ENCODE measurements around the gene LGR5. TPM values are rescaled to one million over a fixed set of nuclear protein-coding genes. Genes with fewer than 3 reads are reported as not detected.

The LGR5 gene
- total RNA-seq, 4 donors from 2014 or later: 8.7 to 40.1 (median 24.3) TPM

DNA sequence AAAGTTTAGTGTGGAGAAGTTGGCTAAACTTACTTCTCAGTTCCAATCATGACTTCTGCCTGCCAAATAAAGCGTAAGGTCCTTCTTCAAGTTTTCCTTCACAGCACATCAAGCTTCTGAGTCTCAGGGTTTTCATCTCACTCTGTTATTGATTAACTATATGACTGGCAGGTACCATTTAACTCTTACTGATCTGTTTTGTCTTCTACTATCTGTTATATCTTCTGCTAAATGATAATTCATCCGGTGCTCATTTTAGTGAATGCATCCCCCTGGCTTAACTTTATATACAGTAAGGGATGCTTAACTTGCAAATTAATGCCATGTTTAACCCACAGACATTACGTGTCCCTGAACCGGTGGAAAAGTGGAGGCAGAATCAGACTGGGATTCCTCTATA lies 20.7 kb downstream of the LGR5 start:
- intact Hi-C loops (cut with DNase I; ENCODE audit: low total_unique reads): no loop called here
- Histone ChIP-seq H3K4me1 (peaks cover 0 to 11% of the 10 kb centered on the region in 2 donors), H3K27ac (no peak overlapping the region), H3K27me3 (no peaks in the 10 kb centered on the region), H3K4me3 (no peak overlapping the region), H3K9me3 (no peaks in the 10 kb centered on the region), H3K36me3 (peaks cover 0 to 9% of the 10 kb centered on the region in 2 donors)
- DNase-seq: no peak
- no peak for TF ChIP-seq POLR2A (IDR thresholded peaks at IDR 0.05)
- TF ChIP-seq, protein P1, sequence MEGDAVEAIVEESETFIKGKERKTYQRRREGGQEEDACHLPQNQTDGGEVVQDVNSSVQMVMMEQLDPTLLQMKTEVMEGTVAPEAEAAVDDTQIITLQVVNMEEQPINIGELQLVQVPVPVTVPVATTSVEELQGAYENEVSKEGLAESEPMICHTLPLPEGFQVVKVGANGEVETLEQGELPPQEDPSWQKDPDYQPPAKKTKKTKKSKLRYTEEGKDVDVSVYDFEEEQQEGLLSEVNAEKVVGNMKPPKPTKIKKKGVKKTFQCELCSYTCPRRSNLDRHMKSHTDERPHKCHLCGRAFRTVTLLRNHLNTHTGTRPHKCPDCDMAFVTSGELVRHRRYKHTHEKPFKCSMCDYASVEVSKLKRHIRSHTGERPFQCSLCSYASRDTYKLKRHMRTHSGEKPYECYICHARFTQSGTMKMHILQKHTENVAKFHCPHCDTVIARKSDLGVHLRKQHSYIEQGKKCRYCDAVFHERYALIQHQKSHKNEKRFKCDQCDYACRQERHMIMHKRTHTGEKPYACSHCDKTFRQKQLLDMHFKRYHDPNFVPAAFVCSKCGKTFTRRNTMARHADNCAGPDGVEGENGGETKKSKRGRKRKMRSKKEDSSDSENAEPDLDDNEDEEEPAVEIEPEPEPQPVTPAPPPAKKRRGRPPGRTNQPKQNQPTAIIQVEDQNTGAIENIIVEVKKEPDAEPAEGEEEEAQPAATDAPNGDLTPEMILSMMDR (IDR thresholded peaks at IDR 0.05 in 4 of 5, conservative IDR thresholded peaks at IDR 0.05 in 1 of 5): no peak
- in situ Hi-C loops (cut with MboI; ENCODE audit: low sequenced_read_pairs in 4 of 4): no loop called here
- no peak for ATAC-seq

GRCh38 chr12:71460850-71461609 lies 21.4 kb downstream of the LGR5 start:
- Histone ChIP-seq H3K4me3 (no peak overlapping the region), H3K9me3 (no peaks in the 10 kb centered on the region), H3K36me3 (peaks cover 0 to 9% of the 10 kb centered on the region in 2 donors), H3K27me3 (no peaks in the 10 kb centered on the region), H3K27ac (no peak overlapping the region), H3K4me1 (peaks cover 0 to 10% of the 10 kb centered on the region in 2 donors)
- intact Hi-C loops (cut with DNase I; ENCODE audit: low total_unique reads): no loop called here
- in situ Hi-C loops (cut with MboI; ENCODE audit: low sequenced_read_pairs in 4 of 4): no loop called here
- DNase-seq (no peak), ATAC-seq (no peak)
- TF ChIP-seq POLR2A (IDR thresholded peaks at IDR 0.05): no peak
- TF ChIP-seq, protein P1 (IDR thresholded peaks at IDR 0.05 in 4 of 5, conservative IDR thresholded peaks at IDR 0.05 in 1 of 5): no peak

DNA sequence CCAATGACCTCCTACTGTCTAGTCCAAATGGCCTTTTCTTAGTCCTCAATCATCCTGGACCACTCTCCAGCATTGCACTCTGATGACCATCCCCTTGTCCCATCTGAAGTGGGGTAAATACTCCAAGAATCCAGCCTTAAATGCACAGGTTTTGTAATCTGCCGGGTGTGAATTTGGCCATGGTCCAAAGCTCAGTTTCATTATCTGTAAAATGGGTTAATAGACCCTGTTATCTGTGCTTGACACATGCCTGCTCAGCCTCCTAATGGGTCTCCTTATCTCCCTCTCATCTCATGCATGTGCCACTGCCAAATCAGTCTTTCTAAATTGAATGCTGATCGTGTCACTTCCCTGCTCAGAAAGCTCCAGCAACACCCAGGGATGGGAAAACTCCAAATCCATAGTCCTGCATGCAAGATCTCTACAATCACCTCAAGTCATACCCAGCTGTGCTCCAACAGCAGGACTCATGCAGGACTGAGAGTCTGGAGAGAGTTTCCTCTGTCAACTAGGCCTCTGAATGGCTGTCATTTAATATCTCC lies 22.3 kb downstream of the LGR5 start:
- Histone ChIP-seq H3K4me1 (peaks cover 0 to 2% of the 10 kb centered on the region in 2 donors), H3K27me3 (no peaks in the 10 kb centered on the region), H3K9me3 (no peaks in the 10 kb centered on the region), H3K4me3 (no peak overlapping the region), H3K27ac (no peak overlapping the region), H3K36me3 (peaks cover 0 to 9% of the 10 kb centered on the region in 2 donors)
- TF ChIP-seq POLR2A (IDR thresholded peaks at IDR 0.05): no peak
- TF ChIP-seq, protein P1 (IDR thresholded peaks at IDR 0.05 in 4 of 5, conservative IDR thresholded peaks at IDR 0.05 in 1 of 5): no peak
- ATAC-seq (no peak), DNase-seq (no peak)
- intact Hi-C loops (cut with DNase I; ENCODE audit: low total_unique reads): no loop called here
- in situ Hi-C loops (cut with MboI; ENCODE audit: low sequenced_read_pairs in 4 of 4): no loop called here

DNA sequence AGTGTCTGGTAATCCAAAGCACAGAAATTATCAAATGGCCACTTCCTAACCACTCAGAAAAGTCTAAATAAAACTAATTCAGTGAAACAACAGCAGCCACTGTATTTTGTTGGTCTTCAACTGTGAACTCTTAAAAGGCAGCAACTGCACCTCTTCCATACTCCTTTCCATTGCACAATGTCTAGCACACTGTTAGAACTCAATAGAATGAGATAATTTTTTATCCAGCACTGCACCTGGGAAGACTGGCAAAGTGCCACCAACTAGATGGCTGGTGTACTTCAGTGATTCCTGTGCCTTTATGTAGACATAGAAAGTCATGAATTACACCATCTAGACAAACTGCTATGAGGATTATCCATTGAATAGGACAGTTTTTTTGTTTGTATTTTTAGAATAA lies 26.2 kb downstream of the LGR5 start:
- TF ChIP-seq, protein P1 (IDR thresholded peaks at IDR 0.05 in 4 of 5, conservative IDR thresholded peaks at IDR 0.05 in 1 of 5): no peak
- TF ChIP-seq POLR2A (IDR thresholded peaks at IDR 0.05): no peak
- in situ Hi-C loops (cut with MboI; ENCODE audit: low sequenced_read_pairs in 4 of 4) (no loop called here), intact Hi-C loops (cut with DNase I; ENCODE audit: low total_unique reads) (no loop called here)
- no peak for ATAC-seq
- no peak overlapping the region for H3K4me3 ChIP-seq
- no peaks in the 10 kb centered on the region for H3K27me3 ChIP-seq
- peaks cover 0 to 9% of the 10 kb centered on the region in 2 donors for H3K36me3 ChIP-seq
- no peaks in the 10 kb centered on the region for H3K4me1 ChIP-seq
- no peaks in the 10 kb centered on the region for H3K9me3 ChIP-seq
- peak overlapping the region in 1 of 4 donors; percentile 12 for H3K27ac ChIP-seq
- no peak for DNase-seq
